Nephron (organoid): ENCODE data around the gene AMN.

ENCODE experiments used
- H3K27ac Mint-ChIP-seq, 3 experiments: 2 replicates each; pipeline ENCODE4 v1.8.0; 2020; ENCODE audit warnings: mixed read lengths in 3 of 3, mild to moderate bottlenecking in 2 of 3, moderate library complexity in 1 of 3
- H3K27me3 Mint-ChIP-seq: 2 replicates; pipeline ENCODE4 v1.8.0; 2021; ENCODE audit warnings: low read depth, mild to moderate bottlenecking, moderate library complexity, mixed read lengths
- H3K36me3 Mint-ChIP-seq: 2 replicates; pipeline ENCODE4 v1.8.0; 2020; ENCODE audit warnings: low read depth, mixed read lengths
- H3K4me1 Mint-ChIP-seq: 2 replicates; pipeline ENCODE4 v1.8.0; 2020; ENCODE audit warnings: mixed read lengths
- H3K4me3 Mint-ChIP-seq, 3 experiments: 2 replicates each; pipeline ENCODE4 v1.8.0; 2020; ENCODE audit warnings: mild to moderate bottlenecking in 3 of 3, mixed read lengths in 3 of 3, moderate library complexity in 2 of 3
- H3K9me3 Mint-ChIP-seq: 2 replicates; pipeline ENCODE4 v1.8.0; 2020; ENCODE audit warnings: mixed read lengths
- CTCF ChIP-seq, 3 experiments: fragments of 200-600 bp; sonication (generic); IDR thresholded peaks; one replicate each; pipeline ENCODE4 v1.5.0; 2021; ENCODE audit warnings: antibody characterized with exemption in 3 of 3; ENCODE audit not compliant: unreplicated experiment in 3 of 3

The AMN gene

GRCh38 chr14:102938191-102938590 is 15.7 kb downstream of the AMN start:
- no peak for TF ChIP-seq CTCF (IDR thresholded peaks at IDR 0.05; ENCODE audit: unreplicated experiment in 3 of 3)
- Mint-ChIP-seq H3K4me3 (no peak overlapping the region), H3K27me3 (peaks cover 5% of the 10 kb centered on the region), H3K9me3 (no peaks in the 10 kb centered on the region), H3K4me1 (no peaks in the 10 kb centered on the region), H3K27ac (no peak overlapping the region), H3K36me3 (peaks cover 59% of the 10 kb centered on the region)

GRCh38 chr14:102939329-102939728 is 16.9 kb downstream of the AMN start:
- TF ChIP-seq CTCF (IDR thresholded peaks at IDR 0.05; ENCODE audit: unreplicated experiment in 3 of 3), result no peak
- H3K4me1 Mint-ChIP-seq, result no peaks in the 10 kb centered on the region
- no peaks in the 10 kb centered on the region for H3K9me3 Mint-ChIP-seq
- no peak overlapping the region for H3K27ac Mint-ChIP-seq
- H3K27me3 Mint-ChIP-seq, result no peaks in the 10 kb centered on the region
- H3K36me3 Mint-ChIP-seq, result peaks cover 60% of the 10 kb centered on the region
- H3K4me3 Mint-ChIP-seq, result no peak overlapping the region

- Mint-ChIP-seq H3K27ac (no peak overlapping the region), H3K4me1 (peaks cover 1% of the 10 kb centered on the region), H3K4me3 (no peak overlapping the region), H3K36me3 (peaks cover 58% of the 10 kb centered on the region), H3K27me3 (no peaks in the 10 kb centered on the region), H3K9me3 (no peaks in the 10 kb centered on the region)
- no peak for TF ChIP-seq CTCF (IDR thresholded peaks at IDR 0.05; ENCODE audit: unreplicated experiment in 3 of 3)
Measured at GRCh38 chr14:102939820-102940561, 17.5 kb downstream of the AMN start.

GRCh38 chr14:102940729-102941362 is 18.4 kb downstream of the AMN start:
- H3K9me3 Mint-ChIP-seq, result no peaks in the 10 kb centered on the region
- TF ChIP-seq CTCF (IDR thresholded peaks at IDR 0.05; ENCODE audit: unreplicated experiment in 3 of 3), result no peak
- peaks cover 61% of the 10 kb centered on the region for H3K36me3 Mint-ChIP-seq
- H3K4me1 Mint-ChIP-seq, result peaks cover 10% of the 10 kb centered on the region
- H3K27ac Mint-ChIP-seq, result no peak overlapping the region
- no peaks in the 10 kb centered on the region for H3K27me3 Mint-ChIP-seq
- no peak overlapping the region for H3K4me3 Mint-ChIP-seq

GRCh38 chr14:102941419-102942011 is 19.1 kb downstream of the AMN start:
- no peak for TF ChIP-seq CTCF (IDR thresholded peaks at IDR 0.05; ENCODE audit: unreplicated experiment in 3 of 3)
- Mint-ChIP-seq H3K27me3 (no peaks in the 10 kb centered on the region), H3K4me3 (no peak overlapping the region), H3K9me3 (no peaks in the 10 kb centered on the region), H3K36me3 (peaks cover 61% of the 10 kb centered on the region), H3K4me1 (peaks cover 10% of the 10 kb centered on the region), H3K27ac (no peak overlapping the region)
